ENCODE results near the gene ZNF248. TPM values are rescaled to one million over a fixed set of nuclear protein-coding genes. Genes with fewer than 3 reads are reported as not detected.

Gene ZNF248
- total RNA-seq, 1 experiment from 2014 or later: 10.8 TPM

GRCh38 chr10:37789590-37789989, 67.8 kb downstream of the ZNF248 start:
- Mint-ChIP-seq H3K36me3 (ENCODE audit: insufficient read depth, unreplicated experiment) (no peaks in the 10 kb centered on the region), H3K4me3 (ENCODE audit: low read depth, unreplicated experiment) (no peak overlapping the region), H3K4me1 (ENCODE audit: low read depth, unreplicated experiment) (no peaks in the 10 kb centered on the region), H3K9me3 (ENCODE audit: low read depth, unreplicated experiment) (peaks cover 2% of the 10 kb centered on the region), H3K27ac (ENCODE audit: unreplicated experiment) (no peak overlapping the region), H3K27me3 (ENCODE audit: unreplicated experiment) (no peaks in the 10 kb centered on the region)
- BruUV-seq (replicated peaks): no TSS peak
- CTCF ChIA-PET: no interaction called here
- no peak for TF ChIP-seq CTCF (IDR thresholded peaks at IDR 0.05; ENCODE audit: unreplicated experiment)
- no peak for DNase-seq
- intact Hi-C loops (cut with micrococcal nuclease; ENCODE audit: unreplicated experiment): no loop called here

- intact Hi-C loops (cut with micrococcal nuclease; ENCODE audit: unreplicated experiment): no loop called here
- BruUV-seq (replicated peaks): no TSS peak
- H3K4me3 Mint-ChIP-seq (ENCODE audit: low read depth, unreplicated experiment): no peak overlapping the region
- CTCF ChIA-PET: no interaction called here
- H3K9me3 Mint-ChIP-seq (ENCODE audit: low read depth, unreplicated experiment): peaks cover 7% of the 10 kb centered on the region
- no peak for DNase-seq
- H3K27me3 Mint-ChIP-seq (ENCODE audit: unreplicated experiment): no peaks in the 10 kb centered on the region
- H3K27ac Mint-ChIP-seq (ENCODE audit: unreplicated experiment): no peak overlapping the region
- H3K4me1 Mint-ChIP-seq (ENCODE audit: low read depth, unreplicated experiment): no peaks in the 10 kb centered on the region
- H3K36me3 Mint-ChIP-seq (ENCODE audit: insufficient read depth, unreplicated experiment): no peaks in the 10 kb centered on the region
- no peak for TF ChIP-seq CTCF (IDR thresholded peaks at IDR 0.05; ENCODE audit: unreplicated experiment)
These were observed 72.7 kb downstream of the ZNF248 start for GRCh38 chr10:37784678-37785077.

GRCh38 chr10:37780536-37780935, 76.9 kb downstream of the ZNF248 start:
- BruUV-seq (replicated peaks): no TSS peak
- Mint-ChIP-seq H3K4me1 (ENCODE audit: low read depth, unreplicated experiment) (no peaks in the 10 kb centered on the region), H3K9me3 (ENCODE audit: low read depth, unreplicated experiment) (peaks cover 10% of the 10 kb centered on the region), H3K4me3 (ENCODE audit: low read depth, unreplicated experiment) (no peak overlapping the region), H3K27ac (ENCODE audit: unreplicated experiment) (no peak overlapping the region), H3K36me3 (ENCODE audit: insufficient read depth, unreplicated experiment) (no peaks in the 10 kb centered on the region), H3K27me3 (ENCODE audit: unreplicated experiment) (no peaks in the 10 kb centered on the region)
- no peak for TF ChIP-seq CTCF (IDR thresholded peaks at IDR 0.05; ENCODE audit: unreplicated experiment)
- CTCF ChIA-PET: no interaction called here
- DNase-seq: no peak
- intact Hi-C loops (cut with micrococcal nuclease; ENCODE audit: unreplicated experiment): no loop called here

- Mint-ChIP-seq H3K9me3 (ENCODE audit: low read depth, unreplicated experiment) (peaks cover 11% of the 10 kb centered on the region), H3K27me3 (ENCODE audit: unreplicated experiment) (no peaks in the 10 kb centered on the region), H3K4me3 (ENCODE audit: low read depth, unreplicated experiment) (no peak overlapping the region), H3K36me3 (ENCODE audit: insufficient read depth, unreplicated experiment) (no peaks in the 10 kb centered on the region), H3K27ac (ENCODE audit: unreplicated experiment) (no peak overlapping the region), H3K4me1 (ENCODE audit: low read depth, unreplicated experiment) (no peaks in the 10 kb centered on the region)
- CTCF ChIA-PET: no interaction called here
- no peak for DNase-seq
- intact Hi-C loops (cut with micrococcal nuclease; ENCODE audit: unreplicated experiment): no loop called here
- BruUV-seq (replicated peaks): no TSS peak
- no peak for TF ChIP-seq CTCF (IDR thresholded peaks at IDR 0.05; ENCODE audit: unreplicated experiment)
These were observed 80.4 kb downstream of the ZNF248 start for GRCh38 chr10:37777056-37777455.

GRCh38 chr10:37775612-37776011, 81.8 kb downstream of the ZNF248 start:
- no TSS peak for BruUV-seq (replicated peaks)
- intact Hi-C loops (cut with micrococcal nuclease; ENCODE audit: unreplicated experiment): no loop called here

More at GRCh38 chr10:37775612-37776011, 81.8 kb downstream of the ZNF248 start:
- no peak overlapping the region for H3K27ac Mint-ChIP-seq (ENCODE audit: unreplicated experiment)
- no peak for DNase-seq
- peaks cover 8% of the 10 kb centered on the region for H3K9me3 Mint-ChIP-seq (ENCODE audit: low read depth, unreplicated experiment)
- no peak overlapping the region for H3K4me3 Mint-ChIP-seq (ENCODE audit: low read depth, unreplicated experiment)
- no peak for TF ChIP-seq CTCF (IDR thresholded peaks at IDR 0.05; ENCODE audit: unreplicated experiment)
- no peaks in the 10 kb centered on the region for H3K27me3 Mint-ChIP-seq (ENCODE audit: unreplicated experiment)
- no peaks in the 10 kb centered on the region for H3K36me3 Mint-ChIP-seq (ENCODE audit: insufficient read depth, unreplicated experiment)
- CTCF ChIA-PET: no interaction called here
- no peaks in the 10 kb centered on the region for H3K4me1 Mint-ChIP-seq (ENCODE audit: low read depth, unreplicated experiment)
